HPDE6-E6E7 (cell line): Measurements from ENCODE around the gene ELAVL1.

ENCODE experiments used
- DNase-seq: peaks from one replicate; pipeline ENCODE4 v3.0.0; 2011; ENCODE audit warnings: missing footprints; ENCODE audit errors: extremely low spot score

Gene ELAVL1

DNA sequence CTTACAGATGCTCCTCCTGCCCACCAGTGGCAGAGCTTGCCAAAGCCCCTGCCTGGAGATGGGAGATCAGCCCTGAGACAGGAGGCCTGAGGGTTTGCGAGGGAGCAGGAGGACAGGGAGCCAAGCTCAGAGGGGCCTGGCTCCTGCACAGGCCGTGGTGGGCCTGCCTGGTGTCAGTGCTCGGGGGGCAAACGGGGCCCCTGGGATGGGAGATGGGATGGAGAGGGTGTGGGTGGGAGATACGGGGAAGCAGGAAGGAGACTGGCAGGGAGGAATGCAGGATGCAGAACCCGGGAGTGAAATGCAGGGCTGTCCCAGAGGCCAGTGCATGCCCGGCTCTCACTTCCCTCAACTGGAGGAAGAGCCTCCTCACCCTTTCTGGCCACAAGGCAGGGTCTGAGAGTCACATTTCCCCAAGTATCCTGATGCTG, 19.9 kb downstream of the ELAVL1 start:
- no peak for DNase-seq

DNA sequence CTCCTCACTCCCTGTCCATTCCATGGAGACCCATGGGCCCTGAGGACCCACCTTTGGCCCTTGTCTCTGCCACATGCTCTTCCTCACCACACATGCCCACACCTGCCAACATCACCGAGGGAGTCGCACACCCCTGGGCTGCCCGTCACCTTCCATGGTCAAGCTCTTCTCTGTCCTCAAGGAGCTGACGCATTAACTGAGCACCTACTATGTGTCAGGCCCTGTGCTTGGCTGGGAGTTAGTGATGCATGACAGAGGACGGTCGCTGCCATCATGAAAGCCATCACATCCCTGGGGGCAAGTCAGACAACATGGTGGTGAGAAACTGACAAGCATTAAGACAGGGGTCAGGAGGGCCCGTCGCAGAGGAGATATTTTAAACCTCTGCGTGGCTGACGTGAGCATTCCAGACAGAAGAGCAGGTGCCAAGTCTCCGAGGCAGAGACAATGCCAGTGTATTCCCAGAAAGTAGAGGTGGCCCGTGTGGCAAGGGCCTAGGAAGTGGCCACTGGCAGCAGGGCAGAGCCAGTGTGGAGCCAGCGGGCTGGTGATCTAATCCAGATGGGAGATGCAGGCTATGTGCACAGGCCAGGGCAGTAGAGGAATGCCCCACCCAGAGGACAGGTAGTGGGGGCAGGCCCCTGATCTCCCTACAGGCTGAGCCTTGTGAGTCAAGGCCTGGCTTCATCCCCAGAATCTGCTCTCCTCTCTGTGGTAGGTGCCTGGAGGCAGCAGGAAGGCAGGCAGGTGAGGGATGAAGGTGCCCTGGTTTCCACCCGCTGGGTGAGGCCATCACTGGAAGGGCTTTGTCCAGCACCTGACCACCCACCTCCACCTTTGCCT, 21.2 kb downstream of the ELAVL1 start:
- no peak for DNase-seq

- DNase-seq: no peak
Measured at GRCh38 chr19:7983286-7983950, 22.0 kb downstream of the ELAVL1 start.

DNA sequence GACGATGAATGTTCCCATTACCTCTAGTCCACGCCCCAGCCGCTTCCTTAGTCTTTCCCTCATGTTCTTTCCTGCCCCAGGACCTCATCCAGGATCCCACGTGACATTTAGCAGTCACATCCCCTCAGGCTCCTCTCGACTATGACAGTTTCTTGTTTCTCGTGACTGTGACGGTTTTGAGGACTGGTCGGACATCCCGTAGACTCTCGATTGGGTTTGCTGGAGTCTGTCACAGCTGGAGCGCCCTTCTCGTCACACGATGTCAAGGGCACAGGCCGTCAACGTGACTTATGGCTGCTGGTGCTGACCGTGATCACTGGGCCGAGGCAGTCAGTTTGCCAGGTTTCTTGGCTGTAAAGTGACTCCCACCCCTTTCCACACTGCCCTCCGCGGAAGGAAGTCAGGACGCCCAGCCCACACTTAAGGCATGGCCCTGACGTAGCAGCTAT, 22.8 kb downstream of the ELAVL1 start:
- DNase-seq: no peak

- no peak for DNase-seq
Measured at GRCh38 chr19:7982103-7982502, 23.3 kb downstream of the ELAVL1 start.

- DNase-seq: no peak
Measured at GRCh38 chr19:7981661-7982060, 23.8 kb downstream of the ELAVL1 start.

DNA sequence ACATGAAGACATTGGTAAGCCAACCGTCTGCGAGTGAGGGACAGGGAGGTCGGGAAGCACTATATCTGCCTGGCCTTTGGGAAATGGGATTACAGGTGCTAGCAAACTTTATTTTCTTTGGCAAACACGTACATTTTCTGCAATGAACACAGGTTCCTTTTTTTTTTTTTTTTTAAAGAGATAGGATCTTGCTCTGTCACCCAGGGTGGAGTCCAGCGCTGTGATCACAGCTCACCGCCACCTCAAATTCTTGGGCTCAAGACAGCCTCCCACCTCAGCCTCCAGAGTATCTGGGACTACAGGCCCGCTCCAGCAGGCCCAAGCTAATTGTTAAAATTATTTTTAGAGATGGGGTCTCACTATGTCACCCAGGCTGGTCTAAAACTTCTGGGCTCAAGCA, 24.2 kb downstream of the ELAVL1 start:
- no peak for DNase-seq

GRCh38 chr19:7980635-7981121, 24.8 kb downstream of the ELAVL1 start:
- no peak for DNase-seq

- DNase-seq: no peak
Measured at GRCh38 chr19:7980168-7980567, 25.3 kb downstream of the ELAVL1 start.

- no peak for DNase-seq
Measured at GRCh38 chr19:7979559-7979958, 25.9 kb downstream of the ELAVL1 start.

- no peak for DNase-seq
Measured at GRCh38 chr19:7979011-7979410, 26.4 kb downstream of the ELAVL1 start.

GRCh38 chr19:7978179-7978825, 27.1 kb downstream of the ELAVL1 start:
- DNase-seq: no peak

DNA sequence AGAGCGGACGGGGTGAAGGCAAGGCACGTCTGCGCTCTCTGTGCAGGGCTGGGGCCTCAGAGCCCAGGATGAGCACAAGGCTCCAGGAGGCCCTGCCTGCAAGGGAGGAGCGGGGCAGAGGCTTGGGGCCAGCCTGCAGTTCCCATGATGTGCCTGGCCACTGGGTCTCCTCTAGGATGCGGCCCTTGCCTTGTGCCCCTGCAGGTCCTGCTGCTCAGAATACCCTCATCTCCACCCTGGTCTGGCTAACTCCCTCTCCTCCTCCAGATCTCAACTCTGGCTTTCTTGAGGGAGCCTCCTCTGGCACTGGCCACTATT, 27.8 kb downstream of the ELAVL1 start:
- DNase-seq: no peak

DNA sequence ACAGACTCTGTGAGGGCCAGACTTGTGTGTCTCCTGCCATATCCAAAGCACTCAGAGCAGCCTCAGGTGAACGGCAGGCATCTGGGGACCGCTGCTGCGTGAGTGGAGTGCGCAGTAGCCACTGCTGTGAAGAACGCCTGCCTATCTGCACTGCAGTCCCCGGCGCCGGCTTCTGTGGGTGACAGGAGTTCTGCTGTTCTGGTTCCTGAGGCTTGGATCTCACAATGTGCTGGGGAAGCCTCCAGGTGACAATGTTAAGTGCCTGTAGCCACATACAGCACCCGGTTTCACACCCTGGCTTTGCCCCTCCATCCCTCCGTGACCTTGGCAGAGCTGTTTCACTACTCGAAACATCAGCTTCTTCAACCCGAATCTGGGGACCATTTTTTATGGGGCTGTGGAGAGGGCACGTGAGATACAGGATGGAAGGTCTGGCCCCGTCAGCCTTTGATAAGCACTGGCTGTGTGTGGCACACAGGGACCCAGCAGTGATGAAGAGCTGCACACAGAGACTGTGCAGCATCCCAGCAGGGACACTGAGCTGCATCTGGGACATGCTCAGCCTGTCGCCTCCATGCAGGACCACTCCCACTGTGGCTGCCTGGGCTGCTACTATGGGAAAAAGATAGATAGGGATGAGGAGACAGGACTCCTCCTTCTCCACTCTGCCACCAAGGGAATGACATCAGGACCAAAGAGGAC, 28.3 kb downstream of the ELAVL1 start:
- no peak for DNase-seq

DNA sequence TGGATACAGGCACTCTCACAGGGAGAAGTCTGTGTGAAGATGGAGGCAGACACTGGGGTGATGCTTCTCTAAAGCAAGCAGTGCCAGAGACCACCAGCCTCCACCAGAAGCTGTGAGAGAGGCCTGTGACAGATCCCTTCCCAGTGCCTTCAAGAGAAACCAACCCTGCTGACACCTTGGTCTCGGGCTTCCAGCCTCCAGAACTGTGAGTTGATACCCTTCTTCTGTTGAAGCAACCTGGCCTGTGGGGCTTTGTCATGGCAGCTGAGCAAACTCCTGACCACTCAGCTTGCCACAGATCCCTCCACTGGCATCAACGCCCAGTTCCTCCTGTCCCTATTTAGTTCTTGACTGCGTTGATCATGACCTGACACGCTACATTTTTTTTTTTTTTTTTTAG, 29.0 kb downstream of the ELAVL1 start:
- DNase-seq: no peak

- no peak for DNase-seq
Measured at GRCh38 chr19:7975037-7975436, 30.4 kb downstream of the ELAVL1 start.

- DNase-seq: no peak
Measured at GRCh38 chr19:7973883-7974282, 31.6 kb downstream of the ELAVL1 start.

- DNase-seq: no peak
Measured at GRCh38 chr19:7971553-7972520, 33.6 kb downstream of the ELAVL1 start.

- no peak for DNase-seq
Measured at GRCh38 chr19:7970716-7971448, 34.6 kb downstream of the ELAVL1 start.

DNA sequence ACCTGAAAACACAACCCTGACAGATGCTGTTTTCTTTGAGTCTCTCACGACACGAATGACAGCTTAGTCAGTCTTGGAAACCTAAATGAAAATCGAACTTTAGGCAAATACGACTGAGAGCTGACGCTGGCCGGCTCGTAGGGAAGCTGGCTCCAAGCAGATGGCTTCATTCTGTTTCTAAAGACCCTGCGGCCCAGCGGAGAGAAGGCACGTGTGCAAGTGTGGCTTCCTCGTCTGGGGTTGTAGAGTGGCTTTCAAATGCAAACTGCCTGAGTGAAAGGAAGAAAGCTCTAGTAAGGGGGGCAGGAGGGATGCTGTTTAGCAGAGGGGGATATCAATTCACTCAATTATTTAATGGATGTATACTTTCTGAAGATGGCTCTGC, 35.9 kb downstream of the ELAVL1 start:
- DNase-seq: no peak
